Measurements from ENCODE around the gene SORCS2.

DNA sequence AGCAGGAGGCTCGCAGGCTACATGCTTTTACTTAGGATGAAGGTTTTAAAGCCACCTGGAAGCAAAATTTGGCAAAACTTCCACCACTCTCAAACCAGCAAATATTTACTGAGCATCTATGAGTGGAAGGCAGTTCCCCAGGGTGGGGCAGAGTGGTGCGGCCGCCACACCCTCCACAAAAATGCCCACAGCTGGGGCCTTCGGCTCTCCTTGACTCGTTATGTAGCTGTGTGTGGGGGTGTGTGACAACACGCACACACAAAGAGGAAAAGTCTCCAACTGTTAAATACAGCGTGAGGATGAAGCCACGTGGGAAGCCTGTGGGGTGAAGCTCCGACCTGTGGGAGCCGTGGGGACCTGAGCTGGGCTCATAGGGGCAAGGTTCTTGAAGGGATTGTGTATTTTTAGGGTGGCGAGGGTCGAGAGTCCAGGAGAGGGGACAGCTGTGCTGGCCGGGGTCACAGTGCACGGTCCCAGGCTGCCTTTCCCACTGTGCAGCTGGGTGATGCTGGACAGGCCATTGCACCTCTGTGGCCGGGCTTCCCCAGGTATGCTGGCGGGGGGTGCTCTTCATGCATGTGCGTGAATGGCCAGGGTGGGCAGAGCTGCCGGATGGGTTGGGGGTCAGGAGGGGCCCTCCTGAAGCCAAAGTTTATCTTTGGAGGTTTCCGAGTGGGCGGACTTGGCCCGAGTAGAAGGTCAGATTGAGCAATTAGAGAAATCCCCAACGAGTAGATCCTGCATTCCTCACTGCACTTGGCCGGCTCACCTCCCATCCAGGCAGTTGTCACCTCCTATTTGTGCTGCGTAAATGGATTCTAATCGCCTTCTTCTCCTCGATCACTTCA, 25.4 kb downstream of the SORCS2 start:
- TF ChIP-seq, protein P1, sequence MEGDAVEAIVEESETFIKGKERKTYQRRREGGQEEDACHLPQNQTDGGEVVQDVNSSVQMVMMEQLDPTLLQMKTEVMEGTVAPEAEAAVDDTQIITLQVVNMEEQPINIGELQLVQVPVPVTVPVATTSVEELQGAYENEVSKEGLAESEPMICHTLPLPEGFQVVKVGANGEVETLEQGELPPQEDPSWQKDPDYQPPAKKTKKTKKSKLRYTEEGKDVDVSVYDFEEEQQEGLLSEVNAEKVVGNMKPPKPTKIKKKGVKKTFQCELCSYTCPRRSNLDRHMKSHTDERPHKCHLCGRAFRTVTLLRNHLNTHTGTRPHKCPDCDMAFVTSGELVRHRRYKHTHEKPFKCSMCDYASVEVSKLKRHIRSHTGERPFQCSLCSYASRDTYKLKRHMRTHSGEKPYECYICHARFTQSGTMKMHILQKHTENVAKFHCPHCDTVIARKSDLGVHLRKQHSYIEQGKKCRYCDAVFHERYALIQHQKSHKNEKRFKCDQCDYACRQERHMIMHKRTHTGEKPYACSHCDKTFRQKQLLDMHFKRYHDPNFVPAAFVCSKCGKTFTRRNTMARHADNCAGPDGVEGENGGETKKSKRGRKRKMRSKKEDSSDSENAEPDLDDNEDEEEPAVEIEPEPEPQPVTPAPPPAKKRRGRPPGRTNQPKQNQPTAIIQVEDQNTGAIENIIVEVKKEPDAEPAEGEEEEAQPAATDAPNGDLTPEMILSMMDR (IDR thresholded peaks at IDR 0.05) = no peak
- TF ChIP-seq POLR2A (IDR thresholded peaks at IDR 0.05) = no peak

Measured in esophagus squamous epithelium (tissue), 4 donors.